HEK293 (cell line): Measurements from ENCODE around the gene ARHGEF40.

Source experiments
- CTCF ChIA-PET: fragments of 350-600 bp; formaldehyde crosslinking; extraction: SDS; loops from one replicate; lab custom pipeline; 2021; ENCODE audit warnings: antibody characterized with exemption; lab: Yijun Ruan, JAX
- POLR2A ChIA-PET: fragments of 300-600 bp; formaldehyde crosslinking; extraction: SDS; loops from one replicate; lab custom pipeline; 2020; ENCODE audit warnings: antibody characterized with exemption, inconsistent platforms; lab: Yijun Ruan, JAX
- H3K27ac ChIP-seq: fragments of 200-500 bp; sonication (Bioruptor generic); 2 replicates; pipeline ENCODE4 v1.5.1; 2014; ENCODE audit warnings: low read depth, low read length, control low read depth, inconsistent platforms; ENCODE audit errors: extremely low read depth
- H3K36me3 ChIP-seq, 2 experiments: fragments of 200-500 bp in 1 of 2; sonication (Bioruptor generic) in 1 of 2; 1 replicate in 1 of 2; 2 replicates in 1 of 2; pipeline ENCODE4 v1.5.1; 2014 to 2017; ENCODE audit warnings: inconsistent platforms in 2 of 2, low read length in 2 of 2; ENCODE audit not compliant: control insufficient read depth in 2 of 2, insufficient read depth in 1 of 2
- H3K4me1 ChIP-seq: fragments of 200-500 bp; sonication (Bioruptor generic); 2 replicates; pipeline ENCODE4 v1.5.1; 2014; ENCODE audit warnings: mild to moderate bottlenecking, low read length, inconsistent platforms; ENCODE audit not compliant: control insufficient read depth, insufficient read depth
- H3K4me3 ChIP-seq: 2 replicates; pipeline ENCODE4 v1.5.1; 2011; ENCODE audit warnings: low read depth, mild to moderate bottlenecking, control low read depth, low read length, moderate library complexity
- H3K9me3 ChIP-seq: fragments of 200-500 bp; sonication (Bioruptor generic); 2 replicates; pipeline ENCODE4 v1.5.1; 2014; ENCODE audit warnings: low read depth, low read length, inconsistent platforms; ENCODE audit not compliant: control insufficient read depth, insufficient read depth
- EGR2 ChIP-seq: fragments of 450-650 bp; formaldehyde crosslinking; IDR thresholded peaks from 2 replicates; pipeline ENCODE4 v1.5.1; 2016; ENCODE audit warnings: low read depth, missing biosample characterization, missing genetic modification characterization
- GFI1B ChIP-seq: fragments of 450-650 bp; formaldehyde crosslinking; IDR thresholded peaks from 2 replicates; pipeline ENCODE4 v1.5.1; 2016; ENCODE audit warnings: missing biosample characterization, missing genetic modification characterization
- GLI4 ChIP-seq: fragments of 450-650 bp; formaldehyde crosslinking; IDR thresholded peaks from 2 replicates; pipeline ENCODE4 v1.5.1; 2016; ENCODE audit warnings: missing biosample characterization, missing genetic modification characterization
- KLF9 ChIP-seq: fragments of 450-650 bp; formaldehyde crosslinking; IDR thresholded peaks from 2 replicates; pipeline ENCODE4 v1.5.1; 2016; ENCODE audit warnings: missing biosample characterization, missing genetic modification characterization, low read depth
- ZBTB11 ChIP-seq: fragments of 450-650 bp; formaldehyde crosslinking; conservative IDR thresholded peaks from 2 replicates; pipeline ENCODE4 v1.5.1; 2016; ENCODE audit warnings: low read depth, missing biosample characterization, missing genetic modification characterization
- ZNF211 ChIP-seq: fragments of 450-650 bp; formaldehyde crosslinking; IDR thresholded peaks from 2 replicates; pipeline ENCODE4 v1.5.1; 2016; ENCODE audit warnings: low read depth, missing biosample characterization, missing genetic modification characterization
- ZNF248 ChIP-seq: fragments of 450-650 bp; formaldehyde crosslinking; IDR thresholded peaks from 2 replicates; pipeline ENCODE4 v1.5.1; 2017; ENCODE audit warnings: missing biosample characterization, missing genetic modification characterization
- ZNF404 ChIP-seq: fragments of 450-650 bp; formaldehyde crosslinking; IDR thresholded peaks from 2 replicates; pipeline ENCODE4 v1.5.1; 2017; ENCODE audit warnings: missing biosample characterization, missing genetic modification characterization
- ZNF510 ChIP-seq: fragments of 450-650 bp; formaldehyde crosslinking; IDR thresholded peaks from 2 replicates; pipeline ENCODE4 v1.5.1; 2018; ENCODE audit warnings: mild to moderate bottlenecking, missing genetic modification characterization, missing biosample characterization; ENCODE audit not compliant: insufficient replicate concordance
- ZNF518A ChIP-seq: fragments of 450-650 bp; formaldehyde crosslinking; conservative IDR thresholded peaks from 2 replicates; pipeline ENCODE4 v1.5.1; 2016; ENCODE audit warnings: low read depth, missing biosample characterization, missing genetic modification characterization
- ZNF530 ChIP-seq: fragments of 450-650 bp; formaldehyde crosslinking; IDR thresholded peaks from 2 replicates; pipeline ENCODE4 v1.5.1; 2016; ENCODE audit warnings: low read depth, missing biosample characterization, missing genetic modification characterization
- ZNF792 ChIP-seq: fragments of 450-650 bp; formaldehyde crosslinking; IDR thresholded peaks from 2 replicates; pipeline ENCODE4 v1.5.1; 2016; ENCODE audit warnings: missing biosample characterization, missing genetic modification characterization
- ZSCAN16 ChIP-seq: fragments of 450-650 bp; formaldehyde crosslinking; IDR thresholded peaks from 2 replicates; pipeline ENCODE4 v1.5.1; 2016; ENCODE audit warnings: missing biosample characterization, missing genetic modification characterization
- ZSCAN5A ChIP-seq: fragments of 450-650 bp; formaldehyde crosslinking; IDR thresholded peaks from 2 replicates; pipeline ENCODE4 v1.5.1; 2016; ENCODE audit warnings: missing biosample characterization, missing genetic modification characterization

The ARHGEF40 gene

GRCh38 chr14:21057803-21058675 lies 12.1 kb upstream of the ARHGEF40 start, which contains the start of gene RNASE8 (continued):
- TF ChIP-seq ZNF518A (tag by site-specific recombination) (no peak), ZNF404 (tag by site-specific recombination) (no peak)

- POLR2A ChIA-PET: no interaction called here
- Histone ChIP-seq H3K36me3 (no peaks in the 10 kb centered on the region), H3K4me3 (no peak overlapping the region)
- CTCF ChIA-PET: interaction anchor here (0.8 to 1.8 kb wide), 6 partner anchors 18 to 201 kb away, joined by 3 to 7 read pairs (median 5); no protein-coding TSS in a partner anchor
- TF ChIP-seq ZNF792 (tag by site-specific recombination) (no peak), ZNF248 (tag by site-specific recombination) (no peak), ZBTB11 (tag by site-specific recombination) (no peak), EGR2 (tag by site-specific recombination) (no peak), GLI4 (no peak), ZSCAN16 (tag by site-specific recombination) (no peak), KLF9 (tag by site-specific recombination) (no peak), ZSCAN5A (tag by site-specific recombination) (no peak), ZNF530 (tag by site-specific recombination) (no peak), ZNF510 (tag by site-specific recombination) (no peak), GFI1B (tag by site-specific recombination) (no peak), ZNF211 (tag by site-specific recombination) (no peak)
- TF ChIP-seq, all 188 proteins: peak for 0
- Histone ChIP-seq H3K4me1 (no peaks in the 10 kb centered on the region; the same call in 1 of the 2 replicates), H3K9me3 (no peaks in the 10 kb centered on the region), H3K27ac (no peak overlapping the region)
Observed at GRCh38 chr14:21058903-21059302, 11.2 kb upstream of the ARHGEF40 start.
